Measurements from ENCODE around the gene TENM4. TPM values are rescaled to one million over a fixed set of nuclear protein-coding genes. Genes with fewer than 3 reads are reported as not detected.

TENM4 gene
- total RNA-seq, 1 experiment from 2014 or later: 9.9 TPM

- TF ChIP-seq CTCF (IDR thresholded peaks at IDR 0.05; ENCODE audit: unreplicated experiment): no peak
- intact Hi-C loops (cut with micrococcal nuclease): no loop called here
- peaks cover 3% of the 10 kb centered on the region for H3K4me1 Mint-ChIP-seq (ENCODE audit: insufficient read depth, unreplicated experiment)
Observed at GRCh38 chr11:79082907-79083306, 357.9 kb downstream of the TENM4 start.

GRCh38 chr11:79082280-79082679, 358.6 kb downstream of the TENM4 start:
- no peak for TF ChIP-seq CTCF (IDR thresholded peaks at IDR 0.05; ENCODE audit: unreplicated experiment)
- intact Hi-C loops (cut with micrococcal nuclease): no loop called here
- no peaks in the 10 kb centered on the region for H3K4me1 Mint-ChIP-seq (ENCODE audit: insufficient read depth, unreplicated experiment)
- no peaks in the 10 kb centered on the region for H3K9me3 Mint-ChIP-seq (ENCODE audit: unreplicated experiment)
- H3K27ac Mint-ChIP-seq (ENCODE audit: low read depth, unreplicated experiment): no peak overlapping the region
- no peak for DNase-seq (ENCODE audit: unreplicated experiment)
- ChIA-PET CTCF (interaction anchor here (0.6 to 1.6 kb wide), 4 partner anchors 18 to 414 kb away, joined by 3 to 6 read pairs (median 4); no protein-coding TSS in a partner anchor), POLR2A (no interaction called here)
- H3K36me3 Mint-ChIP-seq (ENCODE audit: insufficient read depth, unreplicated experiment): no peaks in the 10 kb centered on the region
- H3K4me3 Mint-ChIP-seq (ENCODE audit: unreplicated experiment): no peak overlapping the region
- no TSS peak for BruUV-seq (replicated peaks)
- no peaks in the 10 kb centered on the region for H3K27me3 Mint-ChIP-seq (ENCODE audit: insufficient read depth, unreplicated experiment)

More at GRCh38 chr11:79082907-79083306, 357.9 kb downstream of the TENM4 start:
- CTCF ChIA-PET: interaction anchor here (1.2 to 1.6 kb wide), 3 partner anchors 17 to 414 kb away, joined by 3 to 6 read pairs (median 4); no protein-coding TSS in a partner anchor
- Mint-ChIP-seq H3K27ac (ENCODE audit: low read depth, unreplicated experiment) (no peak overlapping the region), H3K9me3 (ENCODE audit: unreplicated experiment) (no peaks in the 10 kb centered on the region), H3K4me3 (ENCODE audit: unreplicated experiment) (no peak overlapping the region), H3K27me3 (ENCODE audit: insufficient read depth, unreplicated experiment) (no peaks in the 10 kb centered on the region), H3K36me3 (ENCODE audit: insufficient read depth, unreplicated experiment) (no peaks in the 10 kb centered on the region)
- no peak for DNase-seq (ENCODE audit: unreplicated experiment)
- POLR2A ChIA-PET: no interaction called here
- no TSS peak for BruUV-seq (replicated peaks)

- Mint-ChIP-seq H3K9me3 (ENCODE audit: unreplicated experiment) (no peaks in the 10 kb centered on the region), H3K36me3 (ENCODE audit: insufficient read depth, unreplicated experiment) (no peaks in the 10 kb centered on the region), H3K4me3 (ENCODE audit: unreplicated experiment) (no peak overlapping the region), H3K4me1 (ENCODE audit: insufficient read depth, unreplicated experiment) (no peaks in the 10 kb centered on the region), H3K27me3 (ENCODE audit: insufficient read depth, unreplicated experiment) (no peaks in the 10 kb centered on the region), H3K27ac (ENCODE audit: low read depth, unreplicated experiment) (no peak overlapping the region)
- no peak for DNase-seq (ENCODE audit: unreplicated experiment)
- no peak for TF ChIP-seq CTCF (IDR thresholded peaks at IDR 0.05; ENCODE audit: unreplicated experiment)
- ChIA-PET POLR2A (no interaction called here), CTCF (interaction anchor here (0.6 to 1.6 kb wide), 6 partner anchors 18 to 413 kb away, joined by 3 to 6 read pairs (median 3); no protein-coding TSS in a partner anchor)
- intact Hi-C loops (cut with micrococcal nuclease): no loop called here
- no TSS peak for BruUV-seq (replicated peaks)
Observed at GRCh38 chr11:79081471-79082031, 359.3 kb downstream of the TENM4 start.

- H3K4me3 Mint-ChIP-seq (ENCODE audit: unreplicated experiment): no peak overlapping the region
- H3K36me3 Mint-ChIP-seq (ENCODE audit: insufficient read depth, unreplicated experiment): no peaks in the 10 kb centered on the region
- intact Hi-C loops (cut with micrococcal nuclease): no loop called here
- no TSS peak for BruUV-seq (replicated peaks)
- TF ChIP-seq CTCF (IDR thresholded peaks at IDR 0.05; ENCODE audit: unreplicated experiment): no peak
- no peaks in the 10 kb centered on the region for H3K4me1 Mint-ChIP-seq (ENCODE audit: insufficient read depth, unreplicated experiment)
- no peak for DNase-seq (ENCODE audit: unreplicated experiment)
- H3K27ac Mint-ChIP-seq (ENCODE audit: low read depth, unreplicated experiment): no peak overlapping the region
- CTCF ChIA-PET: interaction anchor here (0.9 kb wide), 1 partner anchor 323 kb away, joined by 3 read pairs; no protein-coding TSS in a partner anchor
- POLR2A ChIA-PET: no interaction called here
- no peaks in the 10 kb centered on the region for H3K27me3 Mint-ChIP-seq (ENCODE audit: insufficient read depth, unreplicated experiment)
- H3K9me3 Mint-ChIP-seq (ENCODE audit: unreplicated experiment): no peaks in the 10 kb centered on the region
Observed at GRCh38 chr11:79080551-79080950, 360.3 kb downstream of the TENM4 start.

Data from MCF 10A (cell line).